Renal pelvis (tissue), 4 donors: ENCODE results near the gene AGBL1. TPM values are rescaled to one million over a fixed set of nuclear protein-coding genes. Genes with fewer than 3 reads are reported as not detected.

Experiments used
- DNase-seq: peaks from one replicate; pipeline ENCODE4 v3.0.0-alpha.2; 2013
- polyA plus RNA-seq, 3 donors: library from polyadenylated mRNA; unstranded; fragments of 120-200 nt; gene quantifications; one replicate each; pipeline ENCODE4 v1.2.1, GENCODE V29; 2013; ENCODE audit not compliant: insufficient read length in 3 of 3

AGBL1 gene
- polyA plus RNA-seq, 3 donors, result 0.14 to 0.16 (median 0.15) TPM

GRCh38 chr15:86236356-86237110 lies 156.9 kb downstream of the AGBL1 start:
- DNase-seq, result no peak

GRCh38 chr15:86237111-86237500 lies 157.4 kb downstream of the AGBL1 start:
- DNase-seq, result no peak

- DNase-seq, result no peak
Observed at GRCh38 chr15:86247249-86247955, 167.7 kb downstream of the AGBL1 start.

- no peak for DNase-seq
Observed at GRCh38 chr15:86255247-86255646, 175.6 kb downstream of the AGBL1 start.

- DNase-seq, result no peak
Observed at GRCh38 chr15:86256628-86257027, 177.0 kb downstream of the AGBL1 start.

- no peak for DNase-seq
Observed at GRCh38 chr15:86259589-86259988, 179.9 kb downstream of the AGBL1 start.

- DNase-seq, result no peak
Observed at GRCh38 chr15:86263230-86263629, 183.6 kb downstream of the AGBL1 start.

- no peak for DNase-seq
Observed at GRCh38 chr15:86266896-86267484, 187.3 kb downstream of the AGBL1 start.

- no peak for DNase-seq
Observed at GRCh38 chr15:86267892-86268291, 188.2 kb downstream of the AGBL1 start.

GRCh38 chr15:86268558-86268957 lies 188.9 kb downstream of the AGBL1 start:
- no peak for DNase-seq

- no peak for DNase-seq
Observed at GRCh38 chr15:86273309-86273708, 193.6 kb downstream of the AGBL1 start.

- DNase-seq, result no peak
Observed at GRCh38 chr15:86275361-86275760, 195.7 kb downstream of the AGBL1 start.

GRCh38 chr15:86278586-86278985 lies 198.9 kb downstream of the AGBL1 start:
- DNase-seq, result no peak

GRCh38 chr15:86284635-86285034 lies 205.0 kb downstream of the AGBL1 start:
- DNase-seq, result no peak

- no peak for DNase-seq
Observed at GRCh38 chr15:86295511-86295910, 215.8 kb downstream of the AGBL1 start.

- DNase-seq, result no peak
Observed at GRCh38 chr15:86296769-86297168, 217.1 kb downstream of the AGBL1 start.

- no peak for DNase-seq
Observed at GRCh38 chr15:86300390-86301125, 220.9 kb downstream of the AGBL1 start.

GRCh38 chr15:86311568-86312280 lies 232.1 kb downstream of the AGBL1 start:
- DNase-seq, result no peak

- no peak for DNase-seq
Observed at GRCh38 chr15:86312486-86312885, 232.8 kb downstream of the AGBL1 start.

GRCh38 chr15:86316216-86316615 lies 236.5 kb downstream of the AGBL1 start:
- DNase-seq, result no peak

- no peak for DNase-seq
Observed at GRCh38 chr15:86316726-86317383, 237.2 kb downstream of the AGBL1 start.
